Stimulated activated CD4-positive, alpha-beta T cell treated with anti-CD3 and anti-CD28 coated beads, Interleukin-15, amount 100 ng/mL, for 24 hours (primary cell): ENCODE measurements around the gene THAP8.
"Not testable (repeated sequence)": the region's sequence is repeated elsewhere in the genome, so short reads cannot be mapped to it uniquely, and the experiment has no call there.

Experiments
- DNase-seq: peaks from one replicate; pipeline ENCODE4 v3.0.0-alpha.2; 2020

Gene THAP8

GRCh38 chr19:36067681-36068080 is 13.6 kb upstream of the THAP8 start:
- DNase-seq: no peak

GRCh38 chr19:36064826-36065225 is 10.7 kb upstream of the THAP8 start:
- no peak for DNase-seq

- DNase-seq: no peak
Measured at GRCh38 chr19:36061367-36061766, 7.3 kb upstream of the THAP8 start.

GRCh38 chr19:36060430-36060829 is 6.3 kb upstream of the THAP8 start:
- peak; percentile 32 for DNase-seq

GRCh38 chr19:36059180-36059910 is 5.3 kb upstream of the THAP8 start:
- DNase-seq: no peak

- DNase-seq: no peak
Measured at GRCh38 chr19:36058481-36059179, 4.5 kb upstream of the THAP8 start.

GRCh38 chr19:36054733-36055686 is 925 bp upstream of the THAP8 start, which contains the start of gene WDR62:
WDR62 (plus strand) TSS chr19:36054897; CDS start chr19:36054972, 75 bp downstream.
- DNase-seq: peak; percentile 98

- DNase-seq: no peak
Measured at GRCh38 chr19:36051637-36052036, 2.4 kb downstream of the THAP8 start.

- DNase-seq: no peak
Measured at GRCh38 chr19:36051236-36051635, 2.8 kb downstream of the THAP8 start.

GRCh38 chr19:36049080-36049698 is 4.9 kb downstream of the THAP8 start:
- no peak for DNase-seq

- DNase-seq: no peak
Measured at GRCh38 chr19:36047835-36048234, 6.2 kb downstream of the THAP8 start.

GRCh38 chr19:36046443-36047050 is 7.5 kb downstream of the THAP8 start:
- DNase-seq: no peak

GRCh38 chr19:36043952-36044351 is 10.1 kb downstream of the THAP8 start:
- no peak for DNase-seq

GRCh38 chr19:36041831-36042230 is 12.3 kb downstream of the THAP8 start:
- DNase-seq: no peak

GRCh38 chr19:36041092-36041491 is 13.0 kb downstream of the THAP8 start:
- DNase-seq: not testable (repeated sequence)

GRCh38 chr19:36040495-36040894 is 13.6 kb downstream of the THAP8 start:
- no peak for DNase-seq

- peak; percentile 56 for DNase-seq
Measured at GRCh38 chr19:36032251-36033104, 21.6 kb downstream of the THAP8 start, which contains the start of gene CLIP3. CLIP3 (minus strand) TSS chr19:36032873; CDS start chr19:36032357, 516 bp downstream.

GRCh38 chr19:36031308-36031707 is 22.8 kb downstream of the THAP8 start:
- DNase-seq: no peak

GRCh38 chr19:36030264-36031148 is 23.6 kb downstream of the THAP8 start:
- no peak for DNase-seq
